ENCODE data around the gene AJM1. TPM values are rescaled to one million over a fixed set of nuclear protein-coding genes. Genes with fewer than 3 reads are reported as not detected.
"Not testable (repeated sequence)": the region's sequence is repeated elsewhere in the genome, so short reads cannot be mapped to it uniquely, and the experiment has no call there.

Gene AJM1
- total and polyA plus RNA-seq, 2 of the 8 experiments (the other 6 are each of a cell fraction or from before 2014, with no cell fraction given) = 0.12 to 0.97 TPM

- ChIA-PET POLR2A (ENCODE audit: partially characterized antibody) (interaction anchor here (1.2 to 20.5 kb wide), 7 partner anchors 7 to 152 kb away, joined by 3 to 248 read pairs (median 9); partner anchors contain the start of genes CLIC3 and MAMDC4), CTCF (ENCODE audit: partially characterized antibody) (interaction anchor here (0.5 to 8.9 kb wide), 18 partner anchors 11 to 683 kb away, joined by 3 to 131 read pairs (median 4); partner anchors contain the start of gene RABL6)
- TF ChIP-seq CTCF (IDR thresholded peaks at IDR 0.05; ENCODE audit: control extremely low read depth in 1 of 3, insufficient read depth in 1 of 3, low read depth in 1 of 3, low read length in 3 of 3) (peak in 2 of 3 experiments; percentile 31 to 34; a peak in 3 of 4 replicates), MAX (IDR thresholded peaks at IDR 0.05) (0 out of 2 replicates have a peak, but pooled peaks have one; percentile 3), GABPA (IDR thresholded peaks at IDR 0.05; ENCODE audit: borderline replicate concordance, insufficient read depth, low read length) (peak; percentile 59; the same call in 1 of the 2 replicates)
- peak in 1 of 2 experiments; percentile 97 for DNase-seq (ENCODE audit: low read depth in 1 of 2, low spot score in 2 of 2)
- H2AFZ ChIP-seq (ENCODE audit: low read length); FAIRE-seq; H3K27ac ChIP-seq (ENCODE audit: low read depth, low read length); H4K91ac ChIP-seq (replicated peaks; ENCODE audit: insufficient read length, low read length); H2BK15ac ChIP-seq (ENCODE audit: low read length); H2AK5ac ChIP-seq (ENCODE audit: low read depth, low read length); H4K20me1 ChIP-seq (replicated peaks in 1 of 2; ENCODE audit: control insufficient read depth in 1 of 2, insufficient read depth in 2 of 2, low read length in 2 of 2); H2BK5ac ChIP-seq (ENCODE audit: low read depth, low read length); H4K5ac ChIP-seq (ENCODE audit: insufficient read length, low read depth, low read length); H3K23ac ChIP-seq (ENCODE audit: insufficient read length); H3K18ac ChIP-seq (ENCODE audit: extremely low read depth, low read length); H2BK12ac ChIP-seq (ENCODE audit: low read depth, low read length); H3K9me3 ChIP-seq (ENCODE audit: insufficient read depth in 2 of 2, low read depth in 1 of 2, low read length in 1 of 2); H3K9ac ChIP-seq (replicated peaks in 1 of 4; ENCODE audit: extremely low read depth in 1 of 4, low read depth in 3 of 4, low read length in 3 of 4); H2BK120ac ChIP-seq (replicated peaks; ENCODE audit: low read depth, low read length); H3K56ac ChIP-seq (replicated peaks; ENCODE audit: insufficient read length, low read depth, low read length); H3K4ac ChIP-seq (replicated peaks; ENCODE audit: insufficient read length, low read depth, low read length); H3K79me1 ChIP-seq (ENCODE audit: low read depth, low read length); H3K14ac ChIP-seq (ENCODE audit: insufficient read length); H3K79me2 ChIP-seq (ENCODE audit: control insufficient read depth in 1 of 2, insufficient read depth in 2 of 2, low read length in 2 of 2); H2BK20ac ChIP-seq (ENCODE audit: low read length): not testable (repeated sequence)
- 53% methylated on average over 36 of the region's 99 CpGs; no CpG with 5 or more reads in 1 of the 2 experiments for WGBS, 2 experiments (ENCODE audit: extremely low coverage in 1 of 2, insufficient coverage in 1 of 2, insufficient read length in 1 of 2, insufficient replicate concordance in 2 of 2, low coverage in 1 of 2, low lambda C conversion rate in 2 of 2, missing lambda C conversion rate in 1 of 2)
- peaks cover 0 to 11% (median 2%) of the 10 kb centered on the region in 4 experiments; a peak in 2 of 8 replicates for H3K36me3 ChIP-seq (ENCODE audit: control insufficient read depth in 2 of 4, insufficient read depth in 4 of 4, low read length in 3 of 4)
- H3K4me3 ChIP-seq (ENCODE audit: extremely low read depth in 1 of 4, insufficient read depth in 2 of 4, low read depth in 3 of 4, low read length in 4 of 4) = peak overlapping the region in 1 of 4 experiments; percentile 48; a peak in 2 of 8 replicates
- H4K8ac ChIP-seq (ENCODE audit: extremely low read depth, insufficient read depth, low read length) = peak overlapping the region; percentile 25; the same call in 1 of the 2 replicates
- H3K23me2 ChIP-seq (ENCODE audit: low read depth, low read length) = peaks cover 11% of the 10 kb centered on the region
- peak overlapping the region; percentile 18 to 40; a peak in 2 of 4 replicates for H3K4me2 ChIP-seq (ENCODE audit: insufficient read depth in 1 of 2, low read depth in 2 of 2, low read length in 2 of 2)
- peaks cover 2 to 12% (median 7%) of the 10 kb centered on the region in 4 experiments; a peak in 6 of 7 replicates for H3K27me3 ChIP-seq (replicated peaks in 1 of 4; ENCODE audit: control insufficient read depth in 3 of 4, extremely low read depth in 1 of 4, insufficient read depth in 3 of 4, low read length in 3 of 4)
- peaks cover 5 to 32% (median 20%) of the 10 kb centered on the region in 4 experiments for H3K4me1 ChIP-seq (replicated peaks in 1 of 4; ENCODE audit: control insufficient read depth in 3 of 4, insufficient read depth in 4 of 4, low read length in 3 of 4)
These were observed 1.8 kb downstream of the AJM1 start for GRCh38 chr9:136843801-136844740.

Data from H1 (cell line).